Left lung (tissue), 10 donors: Measurements from ENCODE around the gene NDUFS2. TPM values are rescaled to one million over a fixed set of nuclear protein-coding genes. Genes with fewer than 3 reads are reported as not detected.
"Not testable (repeated sequence)": the region's sequence is repeated elsewhere in the genome, so short reads cannot be mapped to it uniquely, and the experiment has no call there.

ENCODE experiments used
- ATAC-seq: fragments of 200-7000 bp; cut with Tn5 transposase; one replicate; pipeline ENCODE4 v1.9.1; 2020; ENCODE audit warnings: moderate library complexity
- DNase-seq, 4 donors: peaks; one replicate each; pipeline ENCODE4 v3.0.0-alpha.2; 2013 to 2020
- H3K27ac ChIP-seq, 2 donors: fragments of 200-600 bp; sonication (generic) in 1 of 2; one replicate each; pipeline versions ENCODE4 v1.5.0 to v1.8.0; 2020 to 2021
- H3K27me3 ChIP-seq, 2 donors: fragments of 200-600 bp; sonication (generic) in 1 of 2; one replicate each; pipeline versions ENCODE4 v1.5.0 to v1.8.0; 2020 to 2021
- H3K36me3 ChIP-seq, 2 donors: fragments of 200-600 bp; sonication (generic) in 1 of 2; one replicate each; pipeline versions ENCODE4 v1.5.0 to v1.8.0; 2020 to 2021
- H3K4me1 ChIP-seq, 2 donors: fragments of 200-600 bp; one replicate each; pipeline ENCODE4 v1.8.0; 2021
- H3K4me3 ChIP-seq, 2 donors: fragments of 200-600 bp; sonication (generic) in 1 of 2; one replicate each; pipeline versions ENCODE4 v1.5.0 to v1.8.0; 2020 to 2021; ENCODE audit warnings: mild to moderate bottlenecking in 1 of 2
- H3K9me3 ChIP-seq, 2 donors: fragments of 200-600 bp; sonication (generic) in 1 of 2; one replicate each; pipeline versions ENCODE4 v1.5.0 to v1.8.0; 2020 to 2021
- intact Hi-C, 2 donors: fragments of 100-400 bp; cut with DNase I; formaldehyde crosslinking; loops; one replicate each; pipeline versions ENCODE4 v1.11.2 to v1.14.2; 2022
- polyA plus RNA-seq, 6 donors: library from polyadenylated mRNA; unstranded; fragments of 120-200 nt; gene quantifications; one replicate each; pipeline ENCODE4 v1.2.1, GENCODE V29; 2013; ENCODE audit not compliant: insufficient read length in 6 of 6
- total RNA-seq, 2 donors: library from RNA; stranded (reverse); fragmentation: NEBNext Ultra II Directional; extraction: Animal tissue kit (Norgen Biotek cat#: 25700); gene quantifications; one replicate each; pipeline ENCODE4 v1.2.1, GENCODE V29; 2021
- TF ChIP-seq, protein P1 (sequence below), 2 donors: fragments of 200-600 bp; sonication (generic) in 1 of 2; IDR thresholded peaks; one replicate each; pipeline versions ENCODE4 v1.5.0 to v1.8.0; 2021; ENCODE audit warnings: antibody characterized with exemption in 2 of 2
- donor health status: DM: no; HTN: yes; CAD: no.
- donor health status: DM: no; HTN: no; CAD: no.

Gene NDUFS2
- total and polyA plus RNA-seq, 8 donors, result 67.7 to 188 (median 151) TPM

- H3K36me3 ChIP-seq, result no peaks in the 10 kb centered on the region
- H3K4me1 ChIP-seq, result no peaks in the 10 kb centered on the region
- intact Hi-C loops, result no loop called here
- no peak overlapping the region for H3K4me3 ChIP-seq
- no peaks in the 10 kb centered on the region for H3K9me3 ChIP-seq
- TF ChIP-seq, protein P1, sequence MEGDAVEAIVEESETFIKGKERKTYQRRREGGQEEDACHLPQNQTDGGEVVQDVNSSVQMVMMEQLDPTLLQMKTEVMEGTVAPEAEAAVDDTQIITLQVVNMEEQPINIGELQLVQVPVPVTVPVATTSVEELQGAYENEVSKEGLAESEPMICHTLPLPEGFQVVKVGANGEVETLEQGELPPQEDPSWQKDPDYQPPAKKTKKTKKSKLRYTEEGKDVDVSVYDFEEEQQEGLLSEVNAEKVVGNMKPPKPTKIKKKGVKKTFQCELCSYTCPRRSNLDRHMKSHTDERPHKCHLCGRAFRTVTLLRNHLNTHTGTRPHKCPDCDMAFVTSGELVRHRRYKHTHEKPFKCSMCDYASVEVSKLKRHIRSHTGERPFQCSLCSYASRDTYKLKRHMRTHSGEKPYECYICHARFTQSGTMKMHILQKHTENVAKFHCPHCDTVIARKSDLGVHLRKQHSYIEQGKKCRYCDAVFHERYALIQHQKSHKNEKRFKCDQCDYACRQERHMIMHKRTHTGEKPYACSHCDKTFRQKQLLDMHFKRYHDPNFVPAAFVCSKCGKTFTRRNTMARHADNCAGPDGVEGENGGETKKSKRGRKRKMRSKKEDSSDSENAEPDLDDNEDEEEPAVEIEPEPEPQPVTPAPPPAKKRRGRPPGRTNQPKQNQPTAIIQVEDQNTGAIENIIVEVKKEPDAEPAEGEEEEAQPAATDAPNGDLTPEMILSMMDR (IDR thresholded peaks at IDR 0.05), result no peak
- no peak for DNase-seq
- H3K27me3 ChIP-seq, result no peaks in the 10 kb centered on the region
- ATAC-seq, result no peak
- no peak overlapping the region for H3K27ac ChIP-seq
Measured at GRCh38 chr1:161235957-161236775, 34.0 kb downstream of the NDUFS2 start.

GRCh38 chr1:161238039-161238473 lies 35.9 kb downstream of the NDUFS2 start, which contains the start of gene NR1I3:
Gene NR1I3 (minus strand): TSS chr1:161238203. CDS start chr1:161236565, 1,638 bp downstream.
- no peaks in the 10 kb centered on the region for H3K36me3 ChIP-seq
- no peaks in the 10 kb centered on the region for H3K9me3 ChIP-seq
- H3K4me1 ChIP-seq, result no peaks in the 10 kb centered on the region
- ATAC-seq (no peak), DNase-seq (no peak)
- H3K4me3 ChIP-seq, result no peak within 1 kb of the TSS
- no peaks in the 10 kb centered on the region for H3K27me3 ChIP-seq
- TF ChIP-seq, protein P1 (IDR thresholded peaks at IDR 0.05), result no peak
- H3K27ac ChIP-seq, result no peak within 1 kb of the TSS
- intact Hi-C loops, result no loop called here

DNA sequence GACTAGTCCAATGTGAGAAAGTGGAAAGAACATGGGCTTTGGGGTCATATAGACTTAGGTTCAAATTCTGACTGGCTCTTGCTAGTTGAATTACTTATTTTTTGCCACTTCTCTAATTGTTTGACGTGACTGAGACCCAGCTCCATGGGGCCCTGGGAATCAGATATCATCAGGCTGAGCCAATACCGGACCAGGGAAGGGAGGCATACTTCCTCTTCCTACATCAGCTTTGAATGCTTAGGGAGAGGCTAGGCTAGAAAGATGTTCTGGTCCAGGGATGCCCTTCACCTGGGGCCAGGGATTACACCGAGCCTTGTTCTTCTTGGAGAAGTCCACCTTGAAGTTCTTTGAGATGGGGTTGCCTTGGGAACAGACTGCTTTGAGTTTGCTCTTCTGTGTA lies 39.5 kb downstream of the NDUFS2 start:
- DNase-seq, result no peak
- ATAC-seq, result no peak
- intact Hi-C loops, result no loop called here

GRCh38 chr1:161242313-161242712 lies 40.1 kb downstream of the NDUFS2 start:
- no peak overlapping the region for H3K4me3 ChIP-seq
- no peak for ATAC-seq

More for the DNA sequence above, 39.5 kb downstream of the NDUFS2 start:
- Histone ChIP-seq H3K4me3 (no peak overlapping the region), H3K27ac (no peak overlapping the region), H3K4me1 (no peaks in the 10 kb centered on the region), H3K36me3 (no peaks in the 10 kb centered on the region), H3K27me3 (no peaks in the 10 kb centered on the region), H3K9me3 (no peaks in the 10 kb centered on the region)
- TF ChIP-seq, protein P1 (IDR thresholded peaks at IDR 0.05), result no peak

GRCh38 chr1:161244888-161245287 lies 42.7 kb downstream of the NDUFS2 start:
- no peak overlapping the region for H3K27ac ChIP-seq
- H3K36me3 ChIP-seq, result no peaks in the 10 kb centered on the region
- intact Hi-C loops, result no loop called here
- no peaks in the 10 kb centered on the region for H3K27me3 ChIP-seq
- no peak overlapping the region for H3K4me3 ChIP-seq
- no peak for DNase-seq
- no peaks in the 10 kb centered on the region for H3K9me3 ChIP-seq
- no peak for ATAC-seq
- TF ChIP-seq, protein P1 (IDR thresholded peaks at IDR 0.05), result no peak
- H3K4me1 ChIP-seq, result no peaks in the 10 kb centered on the region

More at GRCh38 chr1:161242313-161242712, 40.1 kb downstream of the NDUFS2 start:
- intact Hi-C loops, result no loop called here
- H3K27me3 ChIP-seq, result no peaks in the 10 kb centered on the region
- no peak overlapping the region for H3K27ac ChIP-seq
- H3K36me3 ChIP-seq, result no peaks in the 10 kb centered on the region
- TF ChIP-seq, protein P1 (IDR thresholded peaks at IDR 0.05), result no peak
- no peak for DNase-seq
- H3K9me3 ChIP-seq, result no peaks in the 10 kb centered on the region
- H3K4me1 ChIP-seq, result no peaks in the 10 kb centered on the region

DNA sequence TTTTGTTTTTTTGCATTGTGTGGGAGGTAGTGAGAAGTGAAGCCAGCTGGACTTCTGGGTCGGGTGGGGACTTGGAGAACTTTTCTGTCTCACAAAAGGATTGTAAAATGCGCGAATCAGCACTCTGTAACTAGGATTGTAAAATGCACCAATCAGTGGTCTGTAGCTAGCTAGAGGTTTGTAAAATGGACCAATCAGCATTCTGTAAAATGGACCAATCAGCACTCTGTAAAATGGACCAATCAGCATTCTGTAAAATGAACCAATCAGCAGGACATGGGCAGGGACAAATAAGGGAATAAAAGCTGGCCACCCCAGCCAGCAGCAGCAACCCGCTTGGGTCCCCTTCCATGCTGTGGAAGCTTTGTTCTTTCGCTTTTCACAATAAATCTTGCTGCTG lies 47.9 kb downstream of the NDUFS2 start:
- intact Hi-C loops, H3K4me3 ChIP-seq, H3K27ac ChIP-seq, H3K9me3 ChIP-seq, ATAC-seq, H3K27me3 ChIP-seq, DNase-seq, H3K36me3 ChIP-seq, H3K4me1 ChIP-seq: not testable (repeated sequence)
